ENCODE data around the gene PAPPA.

DNA sequence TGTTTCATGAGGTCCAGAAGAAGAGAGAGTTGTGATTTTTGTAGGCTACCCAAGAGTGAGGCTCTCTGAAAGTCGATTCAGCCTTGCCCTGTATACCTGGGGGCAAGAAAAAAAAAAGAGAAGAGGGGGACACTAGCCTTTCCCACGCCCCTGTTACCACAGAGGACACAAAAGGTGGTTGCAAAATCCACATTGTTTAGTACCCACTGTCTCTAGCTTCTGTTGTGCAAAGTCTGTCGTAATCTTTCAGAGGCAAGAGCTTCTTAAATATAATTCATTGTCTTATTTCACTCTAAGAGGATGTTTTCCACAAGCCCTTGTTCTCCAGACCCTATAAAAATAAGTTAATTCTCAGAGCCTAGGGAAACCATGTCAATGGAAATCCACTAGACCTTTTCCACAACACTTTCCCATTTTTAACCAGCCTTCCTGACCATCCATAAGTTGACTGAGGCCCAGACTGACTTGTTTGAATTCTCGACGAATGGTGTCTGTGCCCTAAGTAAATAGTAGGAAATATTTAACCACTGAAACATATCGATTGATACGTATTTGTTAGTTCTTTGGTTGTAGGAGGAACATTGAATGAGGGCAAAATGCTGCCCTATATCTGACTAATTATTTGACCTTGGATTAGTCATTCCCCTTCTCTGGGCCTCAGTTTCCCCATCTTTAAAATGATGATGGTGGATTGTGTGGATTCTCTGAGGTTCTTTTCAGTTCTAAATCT lies 182.7 kb downstream of the PAPPA start:
- TF ChIP-seq, protein P1, sequence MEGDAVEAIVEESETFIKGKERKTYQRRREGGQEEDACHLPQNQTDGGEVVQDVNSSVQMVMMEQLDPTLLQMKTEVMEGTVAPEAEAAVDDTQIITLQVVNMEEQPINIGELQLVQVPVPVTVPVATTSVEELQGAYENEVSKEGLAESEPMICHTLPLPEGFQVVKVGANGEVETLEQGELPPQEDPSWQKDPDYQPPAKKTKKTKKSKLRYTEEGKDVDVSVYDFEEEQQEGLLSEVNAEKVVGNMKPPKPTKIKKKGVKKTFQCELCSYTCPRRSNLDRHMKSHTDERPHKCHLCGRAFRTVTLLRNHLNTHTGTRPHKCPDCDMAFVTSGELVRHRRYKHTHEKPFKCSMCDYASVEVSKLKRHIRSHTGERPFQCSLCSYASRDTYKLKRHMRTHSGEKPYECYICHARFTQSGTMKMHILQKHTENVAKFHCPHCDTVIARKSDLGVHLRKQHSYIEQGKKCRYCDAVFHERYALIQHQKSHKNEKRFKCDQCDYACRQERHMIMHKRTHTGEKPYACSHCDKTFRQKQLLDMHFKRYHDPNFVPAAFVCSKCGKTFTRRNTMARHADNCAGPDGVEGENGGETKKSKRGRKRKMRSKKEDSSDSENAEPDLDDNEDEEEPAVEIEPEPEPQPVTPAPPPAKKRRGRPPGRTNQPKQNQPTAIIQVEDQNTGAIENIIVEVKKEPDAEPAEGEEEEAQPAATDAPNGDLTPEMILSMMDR (conservative IDR thresholded peaks at IDR 0.05; ENCODE audit: low read length) = no peak
- no peak for TF ChIP-seq EZH2phosphoT487 (IDR thresholded peaks at IDR 0.05; ENCODE audit: borderline replicate concordance, low read depth, low read length)
